ENCODE results near the gene SMIM13.

DNA sequence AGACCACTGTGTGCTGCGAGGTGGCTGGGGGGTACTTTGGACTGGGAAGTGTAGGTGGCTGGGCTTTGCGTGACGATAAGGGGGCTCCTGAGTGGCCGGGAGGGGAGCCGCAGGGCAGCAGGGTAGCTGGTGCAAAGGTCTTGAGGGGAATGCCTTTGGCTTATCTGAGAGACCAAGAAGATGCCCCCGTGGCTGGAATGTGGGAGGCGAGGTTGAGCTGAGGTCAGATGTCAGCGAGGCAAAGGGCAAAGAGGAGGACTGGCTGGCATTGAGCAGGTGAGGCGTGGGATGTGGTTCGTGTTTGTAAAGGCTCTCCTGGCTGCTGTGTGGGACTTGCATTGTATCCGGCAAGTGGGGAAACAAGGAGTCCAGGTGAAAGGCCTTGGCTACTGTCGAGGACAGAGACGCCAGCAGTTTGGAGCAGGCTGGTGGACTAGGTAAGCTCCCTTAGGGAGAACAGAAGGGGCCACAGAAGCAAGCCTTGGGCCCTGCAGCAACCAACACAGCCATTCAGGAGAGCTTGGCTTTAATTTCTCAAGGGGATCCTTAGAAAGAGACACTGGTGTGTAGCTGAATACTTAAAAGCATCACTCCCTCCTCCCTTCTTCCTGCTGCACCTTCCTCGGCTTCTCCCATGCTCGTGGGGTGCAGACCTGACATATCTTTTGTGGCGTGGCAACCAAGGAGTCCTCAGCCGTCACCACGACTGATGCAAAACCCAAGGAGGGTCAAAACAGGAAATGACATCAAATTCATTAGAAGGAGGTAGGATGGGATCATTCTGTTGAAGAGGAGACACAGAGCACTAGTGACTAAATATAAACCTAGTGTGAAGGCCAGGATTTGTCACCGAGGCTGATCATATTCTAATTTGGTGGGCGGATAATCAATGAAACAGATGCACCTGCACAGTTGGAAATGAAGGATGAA, 71.3 kb downstream of the SMIM13 start:
- TF ChIP-seq, protein P1, sequence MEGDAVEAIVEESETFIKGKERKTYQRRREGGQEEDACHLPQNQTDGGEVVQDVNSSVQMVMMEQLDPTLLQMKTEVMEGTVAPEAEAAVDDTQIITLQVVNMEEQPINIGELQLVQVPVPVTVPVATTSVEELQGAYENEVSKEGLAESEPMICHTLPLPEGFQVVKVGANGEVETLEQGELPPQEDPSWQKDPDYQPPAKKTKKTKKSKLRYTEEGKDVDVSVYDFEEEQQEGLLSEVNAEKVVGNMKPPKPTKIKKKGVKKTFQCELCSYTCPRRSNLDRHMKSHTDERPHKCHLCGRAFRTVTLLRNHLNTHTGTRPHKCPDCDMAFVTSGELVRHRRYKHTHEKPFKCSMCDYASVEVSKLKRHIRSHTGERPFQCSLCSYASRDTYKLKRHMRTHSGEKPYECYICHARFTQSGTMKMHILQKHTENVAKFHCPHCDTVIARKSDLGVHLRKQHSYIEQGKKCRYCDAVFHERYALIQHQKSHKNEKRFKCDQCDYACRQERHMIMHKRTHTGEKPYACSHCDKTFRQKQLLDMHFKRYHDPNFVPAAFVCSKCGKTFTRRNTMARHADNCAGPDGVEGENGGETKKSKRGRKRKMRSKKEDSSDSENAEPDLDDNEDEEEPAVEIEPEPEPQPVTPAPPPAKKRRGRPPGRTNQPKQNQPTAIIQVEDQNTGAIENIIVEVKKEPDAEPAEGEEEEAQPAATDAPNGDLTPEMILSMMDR (conservative IDR thresholded peaks at IDR 0.05): no peak
- no peak for TF ChIP-seq EZH2 (IDR thresholded peaks at IDR 0.05; ENCODE audit: low read depth)

Measured in PC-9 (cell line).